ENCODE measurements around the gene LRCH3. TPM values are rescaled to one million over a fixed set of nuclear protein-coding genes. Genes with fewer than 3 reads are reported as not detected.
"Not testable (repeated sequence)": the region's sequence is repeated elsewhere in the genome, so short reads cannot be mapped to it uniquely, and the experiment has no call there.

Gene LRCH3
- total and polyA plus RNA-seq, 2 of the 13 experiments (the other 11 are each of a cell fraction or from before 2014, with no cell fraction given): 25.5 to 103 TPM

GRCh38 chr3:197927578-197927977, 136.5 kb downstream of the LRCH3 start:
- not testable (repeated sequence) for BruUV-seq (replicated peaks); FAIRE-seq

GRCh38 chr3:197936819-197937384, 145.8 kb downstream of the LRCH3 start:
- Histone ChIP-seq H3K4me1 (ENCODE audit: insufficient read depth, low read length) (no peaks in the 10 kb centered on the region), H3K4me3 (replicated peaks in 1 of 3; ENCODE audit: insufficient read depth in 1 of 3, low read depth in 2 of 3, low read length in 3 of 3) (no peak overlapping the region), H3K9ac (ENCODE audit: insufficient read depth, low read depth, low read length) (no peak overlapping the region), H3K27me3 (ENCODE audit: control insufficient read depth in 1 of 2, insufficient read depth in 2 of 2, low read length in 2 of 2) (no peaks in the 10 kb centered on the region; a peak in 1 of 5 replicates), H4K20me1 (ENCODE audit: insufficient read depth, low read length) (no peaks in the 10 kb centered on the region), H3K4me2 (ENCODE audit: low read depth, low read length) (no peak overlapping the region), H3K79me2 (ENCODE audit: insufficient read depth, low read length) (no peaks in the 10 kb centered on the region), H3K27ac (ENCODE audit: extremely low read length, insufficient read depth, low read length) (no peak overlapping the region), H2AFZ (ENCODE audit: low read length) (no peak overlapping the region), H3K9me3 (ENCODE audit: low read length) (no peaks in the 10 kb centered on the region), H3K36me3 (replicated peaks in 1 of 2; ENCODE audit: control insufficient read depth in 1 of 2, insufficient read depth in 2 of 2, low read length in 2 of 2) (no peaks in the 10 kb centered on the region)
- BruUV-seq (replicated peaks): no TSS peak
- in situ Hi-C loops (cut with HindIII; ENCODE audit: extremely low pct_ligation_motif_present, low pct_unique_long_range_greater_than_20kb) (no loop called here), intact Hi-C loops (cut with micrococcal nuclease; ENCODE audit: unreplicated experiment) (no loop called here)
- POLR2A ChIA-PET: no interaction called here
- CTCF ChIA-PET (ENCODE audit: low intra/inter-chr PET ratio, low total read pairs): no interaction called here
- WGBS (ENCODE audit: low lambda C conversion rate): 82% methylated on average over 15 of the region's 15 CpGs
- no peak for FAIRE-seq
- no peak for DNase-seq (ENCODE audit: low spot score)
- no peak for ATAC-seq
- TF ChIP-seq PRPF4 (IDR thresholded peaks at IDR 0.05; ENCODE audit: low read depth, low read length, poor library complexity, severe bottlenecking) (no peak), ZFP36 (IDR thresholded peaks at IDR 0.05; ENCODE audit: borderline replicate concordance, low read depth, low read length, partially characterized antibody) (no peak), GFI1 (CRISPR knock-in tag; IDR thresholded peaks at IDR 0.05; ENCODE audit: borderline replicate concordance) (no peak), ZNF512B (CRISPR knock-in tag; IDR thresholded peaks at IDR 0.05; ENCODE audit: borderline replicate concordance) (no peak), ZNF432 (CRISPR knock-in tag; IDR thresholded peaks at IDR 0.05; ENCODE audit: borderline replicate concordance) (no peak), SP140L (CRISPR knock-in tag; IDR thresholded peaks at IDR 0.05; ENCODE audit: borderline replicate concordance) (no peak), ZNF839 (CRISPR knock-in tag; IDR thresholded peaks at IDR 0.05; ENCODE audit: borderline replicate concordance) (no peak), IRF2 (CRISPR knock-in tag; IDR thresholded peaks at IDR 0.05) (no peak), MXI1 (IDR thresholded peaks at IDR 0.05; ENCODE audit: borderline replicate concordance, low read depth, low read length) (no peak), DPF2 (CRISPR knock-in tag; IDR thresholded peaks at IDR 0.05; ENCODE audit: borderline replicate concordance, low read depth) (no peak), GLI4 (CRISPR knock-in tag; IDR thresholded peaks at IDR 0.05; ENCODE audit: borderline replicate concordance) (no peak)
- TF ChIP-seq, protein P1, sequence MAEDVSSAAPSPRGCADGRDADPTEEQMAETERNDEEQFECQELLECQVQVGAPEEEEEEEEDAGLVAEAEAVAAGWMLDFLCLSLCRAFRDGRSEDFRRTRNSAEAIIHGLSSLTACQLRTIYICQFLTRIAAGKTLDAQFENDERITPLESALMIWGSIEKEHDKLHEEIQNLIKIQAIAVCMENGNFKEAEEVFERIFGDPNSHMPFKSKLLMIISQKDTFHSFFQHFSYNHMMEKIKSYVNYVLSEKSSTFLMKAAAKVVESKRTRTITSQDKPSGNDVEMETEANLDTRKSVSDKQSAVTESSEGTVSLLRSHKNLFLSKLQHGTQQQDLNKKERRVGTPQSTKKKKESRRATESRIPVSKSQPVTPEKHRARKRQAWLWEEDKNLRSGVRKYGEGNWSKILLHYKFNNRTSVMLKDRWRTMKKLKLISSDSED (CRISPR knock-in tag; IDR thresholded peaks at IDR 0.05): no peak

More at GRCh38 chr3:197927578-197927977, 136.5 kb downstream of the LRCH3 start:
- H3K4me3 ChIP-seq (replicated peaks in 1 of 3; ENCODE audit: insufficient read depth in 1 of 3, low read depth in 2 of 3, low read length in 3 of 3); H3K9ac ChIP-seq (ENCODE audit: insufficient read depth, low read depth, low read length); H4K20me1 ChIP-seq (ENCODE audit: insufficient read depth, low read length); H3K27me3 ChIP-seq (ENCODE audit: control insufficient read depth in 1 of 2, insufficient read depth in 2 of 2, low read length in 2 of 2); H3K4me1 ChIP-seq (ENCODE audit: insufficient read depth, low read length); H3K79me2 ChIP-seq (ENCODE audit: insufficient read depth, low read length); POLR2A ChIA-PET; H3K36me3 ChIP-seq (replicated peaks in 1 of 2; ENCODE audit: control insufficient read depth in 1 of 2, insufficient read depth in 2 of 2, low read length in 2 of 2); intact Hi-C loops (cut with micrococcal nuclease; ENCODE audit: unreplicated experiment); H3K27ac ChIP-seq (ENCODE audit: extremely low read length, insufficient read depth, low read length); H2AFZ ChIP-seq (ENCODE audit: low read length); DNase-seq (ENCODE audit: low spot score); in situ Hi-C loops (cut with HindIII; ENCODE audit: extremely low pct_ligation_motif_present, low pct_unique_long_range_greater_than_20kb); ATAC-seq; H3K4me2 ChIP-seq (ENCODE audit: low read depth, low read length); CTCF ChIA-PET (ENCODE audit: low intra/inter-chr PET ratio, low total read pairs); H3K9me3 ChIP-seq (ENCODE audit: low read length): not testable (repeated sequence)
- 74% methylated on average over 3 of the region's 3 CpGs for WGBS (ENCODE audit: low lambda C conversion rate)
